Measurements from ENCODE around the gene ARHGAP44.

The ARHGAP44 gene

DNA sequence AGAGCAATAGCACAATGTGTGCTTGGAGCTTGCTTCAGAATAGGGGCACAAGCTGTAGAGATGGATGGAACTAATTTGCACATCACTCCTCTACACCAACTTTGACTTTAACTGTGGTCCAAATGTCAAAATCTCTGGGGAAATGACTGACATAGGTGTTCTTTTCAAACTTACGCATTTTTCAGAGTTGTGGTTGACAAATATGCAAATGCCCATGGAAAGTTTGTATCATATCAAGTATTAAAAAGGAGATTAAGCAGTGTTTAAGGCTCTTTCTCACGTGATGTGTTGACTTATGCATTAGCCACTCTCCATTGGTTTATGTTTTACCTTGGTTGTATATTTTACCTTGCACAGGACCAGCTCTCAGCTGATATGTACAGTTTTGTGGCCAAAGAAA lies 151.4 kb downstream of the ARHGAP44 start:
- H3K27ac Mint-ChIP-seq, result no peak overlapping the region
- DNase-seq, result no peak
- H3K9me3 Mint-ChIP-seq, result peaks cover 29% of the 10 kb centered on the region
- H3K4me1 Mint-ChIP-seq, result peaks cover 8% of the 10 kb centered on the region
- peaks cover 6% of the 10 kb centered on the region for H3K27me3 Mint-ChIP-seq (ENCODE audit: low read depth, poor library complexity)
- H3K4me3 Mint-ChIP-seq, result no peak overlapping the region
- H3K36me3 Mint-ChIP-seq (ENCODE audit: low read depth), result peaks cover 48% of the 10 kb centered on the region
- no peak for TF ChIP-seq CTCF (IDR thresholded peaks at IDR 0.05)

- DNase-seq, result no peak
- Mint-ChIP-seq H3K27me3 (ENCODE audit: low read depth, poor library complexity) (peaks cover 3% of the 10 kb centered on the region), H3K4me3 (no peak overlapping the region), H3K36me3 (ENCODE audit: low read depth) (peaks cover 43% of the 10 kb centered on the region), H3K27ac (peak overlapping the region; percentile 30), H3K9me3 (no peaks in the 10 kb centered on the region), H3K4me1 (no peaks in the 10 kb centered on the region)
- TF ChIP-seq CTCF (IDR thresholded peaks at IDR 0.05), result no peak
Observed at GRCh38 chr17:12947047-12947446, 157.7 kb downstream of the ARHGAP44 start.

GRCh38 chr17:12952012-12952411 lies 162.7 kb downstream of the ARHGAP44 start:
- DNase-seq, result no peak
- Mint-ChIP-seq H3K27me3 (ENCODE audit: low read depth, poor library complexity) (no peaks in the 10 kb centered on the region), H3K4me3 (no peak overlapping the region), H3K9me3 (peaks cover 15% of the 10 kb centered on the region), H3K36me3 (ENCODE audit: low read depth) (peaks cover 64% of the 10 kb centered on the region), H3K27ac (no peak overlapping the region), H3K4me1 (no peaks in the 10 kb centered on the region)
- no peak for TF ChIP-seq CTCF (IDR thresholded peaks at IDR 0.05)

GRCh38 chr17:12953156-12953555 lies 163.9 kb downstream of the ARHGAP44 start:
- peaks cover 19% of the 10 kb centered on the region for H3K9me3 Mint-ChIP-seq
- no peaks in the 10 kb centered on the region for H3K4me1 Mint-ChIP-seq
- H3K27ac Mint-ChIP-seq, result no peak overlapping the region
- H3K4me3 Mint-ChIP-seq, result no peak overlapping the region
- peaks cover 65% of the 10 kb centered on the region for H3K36me3 Mint-ChIP-seq (ENCODE audit: low read depth)
- H3K27me3 Mint-ChIP-seq (ENCODE audit: low read depth, poor library complexity), result no peaks in the 10 kb centered on the region
- TF ChIP-seq CTCF (IDR thresholded peaks at IDR 0.05), result no peak
- no peak for DNase-seq

DNA sequence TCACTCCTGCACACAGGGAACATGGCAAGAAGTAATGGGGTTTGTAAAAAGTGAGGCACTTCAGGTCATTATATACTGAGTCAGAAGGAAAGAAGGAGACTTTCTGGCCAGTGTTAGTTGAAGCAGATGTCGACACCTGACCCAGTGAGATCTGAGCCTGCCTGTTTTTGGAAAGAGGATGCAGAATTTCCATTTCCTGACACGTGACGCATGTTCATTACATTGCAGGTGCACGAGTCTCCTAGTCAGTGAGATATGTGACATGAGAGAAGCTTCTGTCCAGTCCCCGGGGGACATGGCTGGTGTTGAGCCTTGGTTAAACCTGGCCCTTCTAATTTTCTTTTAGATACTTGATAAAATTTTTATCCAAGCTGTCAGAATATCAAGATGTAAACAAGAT lies 166.2 kb downstream of the ARHGAP44 start:
- H3K4me1 Mint-ChIP-seq, result no peaks in the 10 kb centered on the region
- H3K4me3 Mint-ChIP-seq, result no peak overlapping the region
- no peak for DNase-seq
- H3K27me3 Mint-ChIP-seq (ENCODE audit: low read depth, poor library complexity), result no peaks in the 10 kb centered on the region
- H3K27ac Mint-ChIP-seq, result no peak overlapping the region
- peaks cover 74% of the 10 kb centered on the region for H3K36me3 Mint-ChIP-seq (ENCODE audit: low read depth)
- TF ChIP-seq CTCF (IDR thresholded peaks at IDR 0.05), result no peak
- peaks cover 19% of the 10 kb centered on the region for H3K9me3 Mint-ChIP-seq

DNA sequence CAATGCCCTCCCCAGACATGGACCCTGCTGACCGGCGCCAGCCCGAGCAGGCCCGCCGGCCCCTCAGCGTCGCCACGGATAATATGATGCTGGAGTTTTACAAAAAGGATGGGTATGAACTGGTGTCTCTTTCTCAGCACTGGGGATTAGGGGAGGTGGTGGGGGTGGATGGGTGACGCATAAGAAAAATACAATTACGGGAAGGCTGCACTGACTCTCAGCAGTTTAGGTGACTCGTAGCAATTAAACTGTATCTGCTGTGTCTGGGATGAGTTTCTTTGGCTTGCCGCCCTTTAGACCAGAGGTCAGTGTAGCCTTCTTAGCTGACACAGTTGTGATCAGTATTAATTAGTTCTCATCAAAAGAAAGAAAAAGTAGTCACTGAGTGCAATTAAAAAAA lies 169.5 kb downstream of the ARHGAP44 start:
- Mint-ChIP-seq H3K27me3 (ENCODE audit: low read depth, poor library complexity) (peaks cover 5% of the 10 kb centered on the region), H3K4me1 (no peaks in the 10 kb centered on the region), H3K9me3 (peaks cover 16% of the 10 kb centered on the region), H3K27ac (no peak overlapping the region), H3K36me3 (ENCODE audit: low read depth) (peaks cover 60% of the 10 kb centered on the region), H3K4me3 (no peak overlapping the region)
- TF ChIP-seq CTCF (IDR thresholded peaks at IDR 0.05), result no peak
- DNase-seq, result no peak

All from nephron progenitor cell (in vitro differentiated cells).